Adrenal gland (tissue), 12 donors: ENCODE results near the gene CTBP1. TPM values are rescaled to one million over a fixed set of nuclear protein-coding genes. Genes with fewer than 3 reads are reported as not detected.

Experiments
- DNase-seq, 7 donors: peaks; one replicate each; pipeline ENCODE4 v3.0.0-alpha.2; 2019 to 2020
- H3K27ac ChIP-seq, 5 donors: fragments of 200-600 bp; sonication (generic) in 4 of 5; 1 replicate in 3 of 5; 2 replicates in 2 of 5; pipeline versions ENCODE4 v1.5.1 to v1.8.0; 2016 to 2020; ENCODE audit warnings: mild to moderate bottlenecking in 1 of 5
- H3K27me3 ChIP-seq: fragments of 200-600 bp; 2 replicates; pipeline ENCODE4 v1.8.0; 2021
- H3K36me3 ChIP-seq, 2 donors: fragments of 200-600 bp; replicated peaks in 1 of 2; 1 replicate in 1 of 2; 2 replicates in 1 of 2; pipeline versions ENCODE4 v1.5.1 to v1.8.0; 2018 to 2022
- H3K4me1 ChIP-seq, 2 donors: fragments of 200-600 bp; replicated peaks in 1 of 2; 1 replicate in 1 of 2; 2 replicates in 1 of 2; pipeline versions ENCODE4 v1.5.1 to v1.8.0; 2018 to 2021
- H3K4me3 ChIP-seq, 4 donors: fragments of 200-600 bp; sonication (generic) in 3 of 4; one replicate each; pipeline ENCODE4 v1.5.1; 2016 to 2018
- H3K9me3 ChIP-seq, 3 donors: fragments of 200-600 bp; sonication (generic) in 1 of 3; replicated peaks in 1 of 3; 1 replicate in 2 of 3; 2 replicates in 1 of 3; pipeline versions ENCODE4 v1.5.1 to v1.8.0; 2016 to 2021
- POLR2A ChIP-seq, 2 donors: fragments of 450-650 bp; IDR thresholded peaks; one replicate each; pipeline ENCODE4 v1.6.1; 2017; ENCODE audit warnings: antibody characterized with exemption in 2 of 2, mild to moderate bottlenecking in 2 of 2, moderate library complexity in 1 of 2
- WGBS, 4 donors: extraction: QIAGEN DNeasy Blood & Tissue Kit in 2 of 4; methylation state at CpG; one replicate each; pipeline versions ENCODE4 v1.1.5 to v1.1.7; 2013 to 2017; 5-methylcytosine and 5-hydroxymethylcytosine counted together
- intact Hi-C, 2 donors: fragments of 100-400 bp; cut with DNase I; formaldehyde crosslinking; loops; one replicate each; pipeline versions ENCODE4 v1.14.1 to v1.15.0; 2022 to 2023
- polyA plus RNA-seq, 3 donors: library from polyadenylated mRNA; stranded (reverse); fragments of 200-250 nt in 2 of 3; fragments of 350-450 nt in 1 of 3; fragmentation: Illumina TruSeq in 1 of 3; extraction: RNeasy Lipid Tissue Mini Kit (QIAGEN cat#74804) in 1 of 3; gene quantifications; one replicate each; pipeline ENCODE4 v1.2.3, GENCODE V29; 2013 to 2014
- total RNA-seq, 9 donors: library from RNA; depleted of rRNA in 4 of 9; stranded (reverse); fragments of >200 nt in 4 of 9; fragments of 120-200 nt in 1 of 9; fragmentation: NEBNext Ultra II Directional in 1 of 9; extraction: Animal tissue kit (Norgen Biotek cat#: 25700) in 1 of 9; gene quantifications; one replicate each; pipeline versions ENCODE4 v1.1.0 to v1.2.4, GENCODE V29; 2013 to 2023
- TF ChIP-seq, protein P1 (sequence below), 6 experiments: fragments of 450-650 bp in 4 of 6; fragments of 200-600 bp in 2 of 6; sonication (generic) in 1 of 6; IDR thresholded peaks; 1 replicate in 5 of 6; 2 replicates in 1 of 6; pipeline versions ENCODE4 v1.5.1 to v1.8.0; 2016 to 2021; ENCODE audit warnings: antibody characterized with exemption in 6 of 6, mild to moderate bottlenecking in 2 of 6, moderate library complexity in 1 of 6
- donor health status: healthy with polysubstance abuse.
- donor health status: Bipolar disorder and iron deficiency.
- donor health status: DM: yes; HTN: yes; CAD: no.
- donor health status: DM: no; HTN: no; CAD: no.
- donor health status: DM: no; HTN: no; CAD: no.
- donor health status: DM: yes; HTN: yes; CAD: no.

The CTBP1 gene
- total and polyA plus RNA-seq, 12 donors = 45.7 to 293 (median 159) TPM

DNA sequence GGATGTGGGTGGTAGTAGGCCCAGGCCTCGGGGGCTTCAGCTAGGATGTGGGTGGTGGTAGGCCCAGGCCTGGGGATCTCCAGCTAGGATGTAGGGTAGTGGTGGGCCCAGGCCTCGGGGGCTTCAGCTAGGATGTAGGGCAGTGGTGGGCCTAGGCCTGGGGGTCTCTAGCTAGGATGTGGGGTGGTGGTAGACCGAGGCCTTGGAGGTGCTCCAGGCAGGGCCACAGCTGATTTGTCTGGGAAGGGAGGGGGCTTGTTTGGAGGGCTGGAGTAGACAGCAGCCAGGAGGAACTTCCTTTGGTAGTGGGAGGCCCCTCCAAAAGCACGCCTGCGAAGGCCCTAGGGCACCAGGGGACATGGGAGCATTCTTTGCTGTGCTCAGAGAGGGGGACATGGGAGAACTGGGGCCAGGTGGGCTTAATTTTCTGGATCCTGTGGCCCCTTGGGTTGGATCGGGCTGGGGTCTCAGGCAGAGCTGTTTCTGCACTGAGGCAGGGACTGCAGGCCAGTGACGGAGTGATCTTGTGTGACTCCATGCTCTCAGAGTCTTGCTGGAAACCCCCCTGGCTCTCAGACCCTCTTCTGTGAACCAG lies 73.2 kb downstream of the CTBP1 start:
- Histone ChIP-seq H3K27me3 (peaks cover 17% of the 10 kb centered on the region), H3K9me3 (peaks cover 0 to 3% (median 0%) of the 10 kb centered on the region in 3 donors), H3K27ac (peak overlapping the region in 1 of 5 donors; percentile 3), H3K4me3 (no peak overlapping the region), H3K36me3 (no peaks in the 10 kb centered on the region), H3K4me1 (peaks cover 5 to 18% of the 10 kb centered on the region in 2 donors)
- 92 to 97% (median 95%) methylated on average over 2 to 7 of the region's 7 CpGs for WGBS, 4 donors
- no peak for DNase-seq
- no peak for TF ChIP-seq POLR2A (IDR thresholded peaks at IDR 0.05)
- TF ChIP-seq, protein P1, sequence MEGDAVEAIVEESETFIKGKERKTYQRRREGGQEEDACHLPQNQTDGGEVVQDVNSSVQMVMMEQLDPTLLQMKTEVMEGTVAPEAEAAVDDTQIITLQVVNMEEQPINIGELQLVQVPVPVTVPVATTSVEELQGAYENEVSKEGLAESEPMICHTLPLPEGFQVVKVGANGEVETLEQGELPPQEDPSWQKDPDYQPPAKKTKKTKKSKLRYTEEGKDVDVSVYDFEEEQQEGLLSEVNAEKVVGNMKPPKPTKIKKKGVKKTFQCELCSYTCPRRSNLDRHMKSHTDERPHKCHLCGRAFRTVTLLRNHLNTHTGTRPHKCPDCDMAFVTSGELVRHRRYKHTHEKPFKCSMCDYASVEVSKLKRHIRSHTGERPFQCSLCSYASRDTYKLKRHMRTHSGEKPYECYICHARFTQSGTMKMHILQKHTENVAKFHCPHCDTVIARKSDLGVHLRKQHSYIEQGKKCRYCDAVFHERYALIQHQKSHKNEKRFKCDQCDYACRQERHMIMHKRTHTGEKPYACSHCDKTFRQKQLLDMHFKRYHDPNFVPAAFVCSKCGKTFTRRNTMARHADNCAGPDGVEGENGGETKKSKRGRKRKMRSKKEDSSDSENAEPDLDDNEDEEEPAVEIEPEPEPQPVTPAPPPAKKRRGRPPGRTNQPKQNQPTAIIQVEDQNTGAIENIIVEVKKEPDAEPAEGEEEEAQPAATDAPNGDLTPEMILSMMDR (IDR thresholded peaks at IDR 0.05) = no peak
- intact Hi-C loops = no loop called here

DNA sequence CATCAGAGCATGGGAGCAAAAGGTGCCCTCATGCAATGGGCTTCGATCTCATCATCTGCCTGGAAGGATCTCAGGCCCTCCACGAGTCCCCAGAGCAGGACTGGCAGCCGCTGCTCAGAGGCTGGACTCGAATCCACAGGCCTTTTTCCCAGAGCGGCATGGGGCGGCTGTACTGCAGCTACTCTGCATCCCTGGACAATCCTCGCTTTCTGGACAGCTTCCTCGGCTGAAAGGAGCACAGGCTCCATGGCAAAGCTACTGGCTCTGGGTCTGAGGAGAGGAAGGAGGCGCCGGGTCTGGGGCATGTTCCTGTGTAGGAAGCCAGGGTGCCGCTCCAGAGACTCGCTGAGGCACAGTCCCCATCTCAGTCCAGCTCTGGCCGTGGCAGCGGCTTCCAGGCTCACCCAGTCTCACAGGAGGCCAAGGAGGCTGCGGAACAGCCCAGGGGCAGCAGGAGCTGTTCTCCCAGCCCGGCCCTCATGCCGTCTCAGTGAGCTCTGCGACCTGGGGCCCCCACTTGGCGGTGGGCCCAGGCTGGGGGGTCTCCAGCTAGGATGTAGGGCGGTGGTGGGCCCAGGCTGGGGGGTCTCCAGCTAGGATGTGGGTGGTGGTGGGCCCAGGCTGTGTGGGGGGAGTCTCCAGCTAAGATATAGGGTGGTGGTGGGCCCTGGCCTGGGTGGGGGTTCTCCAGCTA lies 73.8 kb downstream of the CTBP1 start:
- no peak overlapping the region for H3K4me3 ChIP-seq
- no peaks in the 10 kb centered on the region for H3K9me3 ChIP-seq
- peaks cover 22% of the 10 kb centered on the region for H3K27me3 ChIP-seq
- intact Hi-C loops = no loop called here
- TF ChIP-seq POLR2A (IDR thresholded peaks at IDR 0.05) = no peak
- TF ChIP-seq, protein P1 (IDR thresholded peaks at IDR 0.05) = no peak
- 80 to 94% (median 90%) methylated on average over 1 to 20 of the region's 20 CpGs for WGBS, 4 donors
- H3K4me1 ChIP-seq = peaks cover 5 to 18% of the 10 kb centered on the region in 2 donors
- no peaks in the 10 kb centered on the region for H3K36me3 ChIP-seq
- DNase-seq = peak in 1 of 7 donors; percentile 48
- peak overlapping the region in 1 of 5 donors; percentile 3 for H3K27ac ChIP-seq

DNA sequence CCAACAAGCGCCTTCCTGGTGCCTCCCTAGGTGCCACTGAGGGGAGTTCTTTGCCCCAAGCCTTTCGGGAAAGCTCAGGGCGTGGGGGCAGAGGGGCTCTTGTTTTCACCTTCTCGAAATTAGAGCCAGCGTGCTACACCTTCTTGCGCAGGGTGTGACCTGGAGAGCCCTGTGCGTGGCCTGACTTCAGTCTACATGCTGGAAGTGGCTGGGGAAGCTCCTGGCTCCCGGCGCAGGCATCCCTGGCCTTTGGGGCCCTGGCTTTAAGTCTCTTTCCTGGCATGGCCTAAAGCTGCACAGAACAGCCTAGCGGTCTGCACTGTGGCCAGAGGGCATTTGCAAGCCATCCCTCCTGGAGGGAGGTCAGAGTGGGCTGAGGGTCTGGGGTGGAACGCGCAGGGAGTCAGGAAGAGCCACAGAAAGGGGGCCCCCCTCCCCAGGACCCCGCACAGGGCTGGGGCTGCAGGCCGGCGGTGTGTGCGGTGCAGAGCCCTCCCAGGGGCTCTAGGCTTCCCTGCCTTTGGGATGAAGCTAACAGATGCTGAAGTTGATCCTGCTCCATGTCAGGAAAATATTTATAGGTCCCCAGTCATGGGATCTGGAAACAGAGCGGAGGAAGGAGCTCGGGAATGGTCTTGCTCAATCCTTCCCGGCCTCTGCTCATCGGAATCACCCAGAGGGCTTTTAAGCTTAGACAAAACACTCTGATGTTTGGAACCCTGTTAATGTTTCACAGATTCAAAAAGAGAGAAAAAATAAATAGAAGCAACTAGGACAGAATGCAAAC lies 75.8 kb downstream of the CTBP1 start:
- TF ChIP-seq, protein P1 (IDR thresholded peaks at IDR 0.05) = no peak
- TF ChIP-seq POLR2A (IDR thresholded peaks at IDR 0.05) = no peak
- H3K9me3 ChIP-seq = no peaks in the 10 kb centered on the region
- WGBS, 4 donors = 52 to 70% (median 69%) methylated on average over 9 to 20 of the region's 20 CpGs
- peak overlapping the region in 2 of 5 donors; percentile 21 to 76 for H3K27ac ChIP-seq
- H3K36me3 ChIP-seq = no peaks in the 10 kb centered on the region
- H3K27me3 ChIP-seq = peaks cover 22% of the 10 kb centered on the region
- intact Hi-C loops = no loop called here
- peak in 2 of 7 donors; percentile 26 to 57 for DNase-seq
- H3K4me3 ChIP-seq = no peak overlapping the region
- peaks cover 5 to 22% of the 10 kb centered on the region in 2 donors for H3K4me1 ChIP-seq

DNA sequence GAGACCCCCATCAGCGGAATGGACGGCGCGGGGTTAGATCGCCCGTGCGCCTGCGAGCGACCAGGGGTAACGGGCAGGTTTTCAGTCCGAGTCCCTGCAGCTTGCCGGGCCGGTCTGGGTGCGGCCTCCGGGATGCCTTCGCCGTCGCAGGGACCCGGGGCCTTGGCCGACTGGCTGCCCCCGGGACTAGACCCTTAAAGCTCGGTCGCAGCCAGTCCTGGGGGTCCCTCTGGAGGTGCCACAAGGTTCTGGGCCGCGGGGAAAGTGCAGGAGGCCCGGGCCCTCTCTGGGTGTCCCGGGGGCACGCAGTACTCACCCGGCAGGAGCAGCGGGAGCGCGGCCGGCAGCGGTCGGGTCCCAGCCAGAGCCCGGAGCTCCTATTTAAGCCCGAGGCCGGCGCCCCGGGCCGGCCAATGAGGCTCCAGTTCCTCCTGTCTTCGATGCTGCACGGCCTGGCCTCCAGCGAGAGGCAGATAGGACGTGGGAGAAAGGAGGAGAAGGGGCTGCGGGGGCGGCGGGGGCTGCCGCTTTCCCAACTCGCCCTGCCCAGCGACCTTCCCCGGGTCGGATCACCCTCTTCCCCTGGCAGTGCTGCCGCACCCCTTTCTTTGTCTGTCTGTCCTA lies 76.6 kb downstream of the CTBP1 start, which contains the start of gene SPON2:
SPON2 (minus strand) TSS at position 356 of the 624 bp plus-strand sequence.
- TF ChIP-seq POLR2A (IDR thresholded peaks at IDR 0.05) = no peak
- TF ChIP-seq, protein P1 (IDR thresholded peaks at IDR 0.05) = no peak
- Histone ChIP-seq H3K27ac (peak within 1 kb of the TSS in 2 of 5 donors; percentile 44 to 76), H3K4me1 (peaks cover 12 to 30% of the 10 kb centered on the region in 2 donors), H3K36me3 (no peaks in the 10 kb centered on the region), H3K4me3 (peak within 1 kb of the TSS in 2 of 4 donors; percentile 1 to 53), H3K9me3 (no peaks in the 10 kb centered on the region), H3K27me3 (peaks cover 22% of the 10 kb centered on the region)
- DNase-seq = peak in 2 of 7 donors; percentile 35 to 49
- 3 to 6% (median 5%) methylated on average over 24 to 54 of the region's 54 CpGs for WGBS, 4 donors
- intact Hi-C loops = no loop called here
